PC-3 (cell line): ENCODE measurements around the gene SARDH. TPM values are rescaled to one million over a fixed set of nuclear protein-coding genes. Genes with fewer than 3 reads are reported as not detected.

Experiments used
- ATAC-seq: fragments of 200-7000 bp; cut with Tn5 transposase; 2 replicates; pipeline ENCODE4 v1.9.1; 2020; ENCODE audit warnings: mild to moderate bottlenecking, moderate library complexity
- BruUV-seq: library from RNA; stranded (reverse); fragments of 400-500 nt; replicated peaks from 2 replicates; lab custom pipeline; 2021; lab: Mats Ljungman, UMichigan
- CTCF ChIA-PET: fragments of 300-600 bp; sonication (Branson Sonifier 250); formaldehyde crosslinking; loops from one replicate; lab custom pipeline; 2022; ENCODE audit warnings: antibody characterized with exemption; lab: Charles Lee
- POLR2A ChIA-PET: fragments of 300-600 bp; sonication (Branson Sonifier 250); formaldehyde crosslinking; loops from one replicate; lab custom pipeline; 2022; ENCODE audit warnings: antibody characterized with exemption; ENCODE audit not compliant: unreplicated experiment; lab: Charles Lee
- DNase-seq: peaks from one replicate; pipeline ENCODE4 v3.0.0-alpha.2; 2015
- H2AFZ ChIP-seq: fragments of 300-600 bp; sonication (generic); 2 replicates; pipeline ENCODE4 v1.6.0; 2016; ENCODE audit warnings: antibody characterized with exemption, low read length
- H3F3A ChIP-seq: fragments of 300-600 bp; sonication (generic); one replicate; pipeline ENCODE4 v1.6.0; 2017; ENCODE audit warnings: antibody characterized with exemption, low read length, control low read depth, mild to moderate bottlenecking; ENCODE audit not compliant: unreplicated experiment
- H3K27ac ChIP-seq: fragments of 300-600 bp; sonication (generic); 2 replicates; pipeline ENCODE4 v1.5.1; 2016; ENCODE audit warnings: mild to moderate bottlenecking, low read length
- H3K27me3 ChIP-seq: fragments of 300-600 bp; sonication (generic); 2 replicates; pipeline ENCODE4 v1.6.1; 2016; ENCODE audit warnings: low read length, mixed read lengths
- H3K36me3 ChIP-seq: fragments of 300-600 bp; sonication (generic); 2 replicates; pipeline ENCODE4 v1.6.1; 2016; ENCODE audit warnings: low read depth, mixed run types, low read length, mixed read lengths
- H3K4me1 ChIP-seq: fragments of 300-600 bp; sonication (generic); 2 replicates; pipeline ENCODE4 v1.5.1; 2016; ENCODE audit warnings: low read length; ENCODE audit not compliant: insufficient read depth
- H3K4me2 ChIP-seq: fragments of 300-600 bp; sonication (generic); 2 replicates; pipeline ENCODE4 v1.6.0; 2016; ENCODE audit warnings: low read length
- H3K4me3 ChIP-seq: fragments of 300-600 bp; sonication (generic); 2 replicates; pipeline ENCODE4 v1.5.1; 2016; ENCODE audit warnings: mild to moderate bottlenecking, low read length, mixed read lengths
- H3K79me2 ChIP-seq: fragments of 300-600 bp; sonication (generic); 2 replicates; pipeline ENCODE4 v1.6.1; 2017; ENCODE audit warnings: low read length, mixed read lengths
- H3K9ac ChIP-seq: fragments of 300-600 bp; sonication (generic); 2 replicates; pipeline ENCODE4 v1.6.0; 2016; ENCODE audit warnings: mild to moderate bottlenecking, low read length
- H3K9me2 ChIP-seq: fragments of 300-600 bp; sonication (generic); replicated peaks from 2 replicates; pipeline ENCODE4 v1.6.1; 2016; ENCODE audit warnings: mixed run types, low read length, mixed read lengths
- H3K9me3 ChIP-seq: fragments of 300-600 bp; sonication (generic); 2 replicates; pipeline ENCODE4 v1.6.1; 2016; ENCODE audit warnings: low read length, mixed read lengths
- H4K20me1 ChIP-seq: fragments of 300-600 bp; sonication (generic); 2 replicates; pipeline ENCODE4 v1.6.1; 2016; ENCODE audit warnings: low read length, mixed read lengths
- CTCF ChIP-seq: fragments of 300-600 bp; sonication (generic); conservative IDR thresholded peaks from 2 replicates; pipeline ENCODE4 v1.5.1; 2017; ENCODE audit warnings: antibody characterized with exemption, low read depth, mild to moderate bottlenecking, low read length
- EZH2 ChIP-seq: fragments of 300-600 bp; sonication (generic); IDR thresholded peaks from one replicate; pipeline ENCODE4 v1.6.1; 2017; ENCODE audit warnings: antibody characterized with exemption, mild to moderate bottlenecking, low read length; ENCODE audit not compliant: unreplicated experiment
- EZH2phosphoT487 ChIP-seq: fragments of 300-600 bp; sonication (generic); IDR thresholded peaks from 2 replicates; pipeline ENCODE4 v1.6.1; 2018; ENCODE audit warnings: mild to moderate bottlenecking, antibody characterized with exemption, low read length, borderline replicate concordance
- intact Hi-C: fragments of 100-400 bp; cut with micrococcal nuclease; formaldehyde crosslinking; loops from 2 replicates; pipeline ENCODE4 v1.9.0; 2023
- total RNA-seq: library from RNA; depleted of rRNA; stranded (reverse); fragments of >200 nt; gene quantifications from 2 replicates; pipeline ENCODE4 v1.2.3, GENCODE V29; 2014

SARDH gene
- total RNA-seq, 1 experiment from 2014 or later, result 3.4 TPM

- H3K4me2 ChIP-seq, result no peak overlapping the region
- H2AFZ ChIP-seq, result no peak overlapping the region
- TF ChIP-seq EZH2phosphoT487 (no peak), EZH2 (no peak), CTCF (no peak)
- POLR2A ChIA-PET, result no interaction called here
- no peaks in the 10 kb centered on the region for H4K20me1 ChIP-seq
- ATAC-seq (no peak), DNase-seq (no peak)
- no peaks in the 10 kb centered on the region for H3K4me1 ChIP-seq
- no peak overlapping the region for H3K4me3 ChIP-seq
- no peak overlapping the region for H3K9ac ChIP-seq
- H3K27ac ChIP-seq, result no peak overlapping the region
- intact Hi-C loops, result no loop called here
- CTCF ChIA-PET, result no interaction called here
- H3F3A ChIP-seq, result no peaks in the 10 kb centered on the region
- H3K36me3 ChIP-seq, result no peaks in the 10 kb centered on the region
- no peaks in the 10 kb centered on the region for H3K9me2 ChIP-seq
- H3K79me2 ChIP-seq, result no peaks in the 10 kb centered on the region
- BruUV-seq, result no TSS peak
- no peaks in the 10 kb centered on the region for H3K27me3 ChIP-seq
- no peaks in the 10 kb centered on the region for H3K9me3 ChIP-seq
Measured at GRCh38 chr9:133760713-133761290, 22.6 kb upstream of the SARDH start.

- Histone ChIP-seq H3K27ac (no peak overlapping the region), H3K9me3 (no peaks in the 10 kb centered on the region), H3K27me3 (no peaks in the 10 kb centered on the region), H3K4me2 (no peak overlapping the region), H3F3A (no peaks in the 10 kb centered on the region), H3K9me2 (no peaks in the 10 kb centered on the region), H3K4me3 (no peak overlapping the region), H2AFZ (no peak overlapping the region), H3K9ac (no peak overlapping the region), H3K36me3 (no peaks in the 10 kb centered on the region), H3K4me1 (no peaks in the 10 kb centered on the region), H4K20me1 (no peaks in the 10 kb centered on the region), H3K79me2 (no peaks in the 10 kb centered on the region)
- intact Hi-C loops, result no loop called here
- CTCF ChIA-PET, result no interaction called here
- POLR2A ChIA-PET, result no interaction called here
- no peak for TF ChIP-seq CTCF
- no peak for TF ChIP-seq EZH2phosphoT487
- TF ChIP-seq EZH2, result no peak
- BruUV-seq, result no TSS peak
- DNase-seq (no peak), ATAC-seq (no peak)
Measured at GRCh38 chr9:133759946-133760345, 21.8 kb upstream of the SARDH start.

- no peaks in the 10 kb centered on the region for H3F3A ChIP-seq
- ATAC-seq, result no peak
- no peak overlapping the region for H3K4me3 ChIP-seq
- DNase-seq, result no peak
- no peak overlapping the region for H3K4me2 ChIP-seq
- TF ChIP-seq EZH2phosphoT487 (no peak), CTCF (no peak), EZH2 (no peak)
- H3K4me1 ChIP-seq, result no peaks in the 10 kb centered on the region
- no peaks in the 10 kb centered on the region for H3K36me3 ChIP-seq
- no peak overlapping the region for H3K27ac ChIP-seq
- H3K9me3 ChIP-seq, result no peaks in the 10 kb centered on the region
- ChIA-PET POLR2A (no interaction called here), CTCF (no interaction called here)
- H3K79me2 ChIP-seq, result no peaks in the 10 kb centered on the region
- no TSS peak for BruUV-seq
- H3K9me2 ChIP-seq, result no peaks in the 10 kb centered on the region
- H4K20me1 ChIP-seq, result no peaks in the 10 kb centered on the region
- no peak overlapping the region for H3K9ac ChIP-seq
- no peaks in the 10 kb centered on the region for H3K27me3 ChIP-seq
- intact Hi-C loops, result no loop called here
- H2AFZ ChIP-seq, result no peak overlapping the region
Measured at GRCh38 chr9:133759146-133759900, 21.2 kb upstream of the SARDH start.
